RWPE1 (cell line): ENCODE data around the gene DLX4.

Source experiments
- CTCF ChIA-PET: fragments of 350-600 bp; sonication (Branson Sonifier 250); formaldehyde crosslinking; extraction: SDS; loops from one replicate; lab custom pipeline; 2021; lab: Yijun Ruan, JAX
- POLR2A ChIA-PET: fragments of 400-600 bp; formaldehyde crosslinking; extraction: SDS; loops from one replicate; lab custom pipeline; 2020; ENCODE audit warnings: antibody characterized with exemption; ENCODE audit not compliant: low non-redundant PET; lab: Yijun Ruan, JAX
- DNase-seq: peaks from one replicate; pipeline ENCODE4 v3.0.0; 2012; ENCODE audit warnings: low spot score
- H3K27ac ChIP-seq: fragments of 450-650 bp; 2 replicates; pipeline ENCODE4 v1.5.1; 2017
- CTCF ChIP-seq: fragments of 450-650 bp; conservative IDR thresholded peaks from 2 replicates; pipeline ENCODE4 v1.5.1; 2017; ENCODE audit warnings: low read depth, mild to moderate bottlenecking

DLX4 gene

GRCh38 chr17:49969134-49969759 is at the start of gene DLX4:
DLX4 (plus strand) TSS chr17:49969190; CDS start chr17:49969469, 279 bp downstream.
- peak; percentile 87 for DNase-seq
- H3K27ac ChIP-seq, result peak within 1 kb of the TSS; percentile 85
- POLR2A ChIA-PET, result no interaction called here
- TF ChIP-seq CTCF, result no peak
- CTCF ChIA-PET, result no interaction called here

GRCh38 chr17:49920030-49920769 is 48.8 kb upstream of the DLX4 start:
- CTCF ChIA-PET, result interaction anchor here (0.5 to 3.5 kb wide), 2 partner anchors 25 to 77 kb away, joined by 5 to 14 read pairs; no protein-coding TSS in a partner anchor
- DNase-seq, result no peak
- POLR2A ChIA-PET, result interaction anchor here (0.6 kb wide), 1 partner anchor 73 kb away, joined by 4 read pairs; no protein-coding TSS in a partner anchor
- no peak overlapping the region for H3K27ac ChIP-seq
- no peak for TF ChIP-seq CTCF

- TF ChIP-seq CTCF, result no peak
- no peak for DNase-seq
- H3K27ac ChIP-seq, result no peak overlapping the region
- ChIA-PET POLR2A (no interaction called here), CTCF (interaction anchor here (0.7 to 3.5 kb wide), 5 partner anchors 10 to 76 kb away, joined by 3 to 14 read pairs (median 4); no protein-coding TSS in a partner anchor)
Observed at GRCh38 chr17:49922095-49922494, 46.9 kb upstream of the DLX4 start.

GRCh38 chr17:49924116-49924515 is 44.9 kb upstream of the DLX4 start:
- no peak for TF ChIP-seq CTCF
- H3K27ac ChIP-seq, result no peak overlapping the region
- ChIA-PET POLR2A (no interaction called here), CTCF (interaction anchor here (0.6 kb wide), 1 partner anchor 44 kb away, joined by 3 read pairs; no protein-coding TSS in a partner anchor)
- DNase-seq, result no peak

GRCh38 chr17:49924589-49924988 is 44.4 kb upstream of the DLX4 start:
- ChIA-PET POLR2A (no interaction called here), CTCF (interaction anchor here (0.6 to 1.1 kb wide), 2 partner anchors 25 to 44 kb away, joined by 3 read pairs; no protein-coding TSS in a partner anchor)
- no peak for TF ChIP-seq CTCF
- H3K27ac ChIP-seq, result no peak overlapping the region
- no peak for DNase-seq

GRCh38 chr17:49925921-49926320 is 43.1 kb upstream of the DLX4 start:
- TF ChIP-seq CTCF, result no peak
- ChIA-PET POLR2A (no interaction called here), CTCF (interaction anchor here (0.7 kb wide), 1 partner anchor 20 kb away, joined by 3 read pairs; no protein-coding TSS in a partner anchor)
- H3K27ac ChIP-seq, result no peak overlapping the region
- DNase-seq, result no peak
